Panc1 (cell line): ENCODE measurements around the gene WDR27. TPM values are rescaled to one million over a fixed set of nuclear protein-coding genes. Genes with fewer than 3 reads are reported as not detected.

ENCODE experiments used
- ATAC-seq: fragments of 200-7000 bp; cut with Tn5 transposase; 2 replicates; pipeline ENCODE4 v1.9.1; 2020; ENCODE audit warnings: mild to moderate bottlenecking, moderate library complexity
- Bru-seq: library from RNA; stranded (reverse); fragments of 400-500 nt; gene quantifications from one replicate; lab custom pipeline; 2021; lab: Mats Ljungman, UMichigan
- BruChase-seq, 2 experiments: library from RNA; stranded (reverse); fragments of 400-500 nt; gene quantifications; one replicate each; lab custom pipeline; 2021; lab: Mats Ljungman, UMichigan
- BruUV-seq: library from RNA; stranded (reverse); fragments of 400-500 nt; replicated peaks from 2 replicates; lab custom pipeline; 2021; lab: Mats Ljungman, UMichigan
- CTCF ChIA-PET: fragments of 300-600 bp; sonication (Branson Sonifier 250); formaldehyde crosslinking; loops from one replicate; lab custom pipeline; 2022; ENCODE audit warnings: antibody characterized with exemption; lab: Charles Lee
- POLR2A ChIA-PET: fragments of 300-600 bp; sonication (Branson Sonifier 250); formaldehyde crosslinking; loops from one replicate; lab custom pipeline; 2022; ENCODE audit warnings: antibody characterized with exemption; lab: Charles Lee
- DNase-seq: peaks from one replicate; pipeline ENCODE4 v3.0.0-alpha.2; 2010; ENCODE audit warnings: low read depth, low spot score
- H3K27ac ChIP-seq: 2 replicates; pipeline ENCODE4 v1.5.1; 2011; ENCODE audit warnings: mild to moderate bottlenecking, low read length, inconsistent platforms
- H3K27me3 ChIP-seq: fragments of 200-500 bp; sonication (Bioruptor generic); 2 replicates; pipeline ENCODE4 v1.6.0; 2014; ENCODE audit warnings: low read length, inconsistent platforms; ENCODE audit not compliant: control insufficient read depth, insufficient read depth
- H3K36me3 ChIP-seq: fragments of 200-500 bp; sonication (Bioruptor generic); 2 replicates; pipeline ENCODE4 v1.5.1; 2014; ENCODE audit warnings: inconsistent platforms, mild to moderate bottlenecking, low read length, moderate library complexity; ENCODE audit not compliant: control insufficient read depth, insufficient read depth
- H3K4me1 ChIP-seq: 2 replicates; pipeline ENCODE4 v1.5.1; 2011; ENCODE audit warnings: inconsistent platforms, mild to moderate bottlenecking, low read length, moderate library complexity; ENCODE audit not compliant: control insufficient read depth, insufficient read depth
- H3K4me3 ChIP-seq, 2 experiments: 2 replicates each; pipeline ENCODE4 v1.5.1; 2011 to 2012; ENCODE audit warnings: low read depth in 2 of 2, low read length in 2 of 2, mild to moderate bottlenecking in 2 of 2, inconsistent platforms in 1 of 2, moderate library complexity in 1 of 2
- H3K9me3 ChIP-seq: fragments of 200-500 bp; sonication (Bioruptor generic); 2 replicates; pipeline ENCODE4 v1.5.1; 2014; ENCODE audit warnings: low read depth, mild to moderate bottlenecking, inconsistent platforms, low read length, moderate library complexity; ENCODE audit not compliant: control insufficient read depth, insufficient read depth
- POLR2AphosphoS5 ChIP-seq: IDR thresholded peaks from 2 replicates; pipeline ENCODE4 v1.6.1; 2012; ENCODE audit warnings: mild to moderate bottlenecking, low read depth, low read length, moderate library complexity
- SIN3A ChIP-seq: IDR thresholded peaks from 2 replicates; pipeline ENCODE4 v1.6.1; 2012; ENCODE audit warnings: low read depth, mild to moderate bottlenecking, low read length, moderate library complexity, borderline replicate concordance; ENCODE audit not compliant: insufficient read depth
- TCF7L2 ChIP-seq: IDR thresholded peaks from 2 replicates; pipeline ENCODE4 v1.6.1; 2011; ENCODE audit warnings: mild to moderate bottlenecking, low read depth, low read length, inconsistent platforms
- in situ Hi-C: cut with HindIII; loops from 2 replicates; pipeline ENCODE4 v1.10.0; 2016; ENCODE audit warnings: low sequenced_read_pairs, low pct_unique_long_range_greater_than_20kb
- intact Hi-C: fragments of 100-400 bp; cut with micrococcal nuclease; formaldehyde crosslinking; loops from one replicate; pipeline ENCODE4 v1.10.0; 2022; ENCODE audit not compliant: unreplicated experiment
- long read RNA-seq: library from polyadenylated mRNA; unstranded; transcript quantifications from one replicate; pipeline ENCODE4 v2.0.0, GENCODE V29; 2021; ENCODE audit not compliant: unreplicated experiment
- polyA plus RNA-seq: library from polyadenylated mRNA; unstranded; fragments of >200 nt; gene quantifications from one replicate; pipeline ENCODE4 v1.2.1, GENCODE V29; 2012; ENCODE audit warnings: missing spikeins; ENCODE audit not compliant: insufficient read length
- total RNA-seq: library from RNA; stranded (reverse); gene quantifications from one replicate; pipeline ENCODE4 v1.2.1, GENCODE V29; 2021; ENCODE audit not compliant: unreplicated experiment
- TF ChIP-seq, protein P1 (sequence below), 2 experiments: IDR thresholded peaks; 2 replicates each; pipeline ENCODE4 v1.6.1; 2011 to 2012; ENCODE audit warnings: low read depth in 2 of 2, control low read depth in 1 of 2, low read length in 1 of 2, mild to moderate bottlenecking in 1 of 2, moderate library complexity in 1 of 2; ENCODE audit not compliant: insufficient read depth in 1 of 2
- TF ChIP-seq, protein P2 (sequence below): fragments of 450-650 bp; IDR thresholded peaks from 2 replicates; pipeline ENCODE4 v1.5.1; 2017; ENCODE audit warnings: mild to moderate bottlenecking

The WDR27 gene
- total RNA-seq, result 56.3 TPM
- polyA plus RNA-seq, result 45.5 TPM
- Bru-seq, nascent RNA, result percentile 82 among the genes with signal in this experiment
- BruChase-seq, experiment 1, labeled RNA remaining after a 2-hour chase, result percentile 96 among the genes with signal in this experiment
- BruChase-seq, experiment 2, labeled RNA remaining after a 6-hour chase, result percentile 94 among the genes with signal in this experiment
- long read RNA-seq, partial matches to known transcripts, result 3 of 45 reads
- long read RNA-seq, other reads (novel, unspliced or antisense), result 42 of 45 reads

DNA sequence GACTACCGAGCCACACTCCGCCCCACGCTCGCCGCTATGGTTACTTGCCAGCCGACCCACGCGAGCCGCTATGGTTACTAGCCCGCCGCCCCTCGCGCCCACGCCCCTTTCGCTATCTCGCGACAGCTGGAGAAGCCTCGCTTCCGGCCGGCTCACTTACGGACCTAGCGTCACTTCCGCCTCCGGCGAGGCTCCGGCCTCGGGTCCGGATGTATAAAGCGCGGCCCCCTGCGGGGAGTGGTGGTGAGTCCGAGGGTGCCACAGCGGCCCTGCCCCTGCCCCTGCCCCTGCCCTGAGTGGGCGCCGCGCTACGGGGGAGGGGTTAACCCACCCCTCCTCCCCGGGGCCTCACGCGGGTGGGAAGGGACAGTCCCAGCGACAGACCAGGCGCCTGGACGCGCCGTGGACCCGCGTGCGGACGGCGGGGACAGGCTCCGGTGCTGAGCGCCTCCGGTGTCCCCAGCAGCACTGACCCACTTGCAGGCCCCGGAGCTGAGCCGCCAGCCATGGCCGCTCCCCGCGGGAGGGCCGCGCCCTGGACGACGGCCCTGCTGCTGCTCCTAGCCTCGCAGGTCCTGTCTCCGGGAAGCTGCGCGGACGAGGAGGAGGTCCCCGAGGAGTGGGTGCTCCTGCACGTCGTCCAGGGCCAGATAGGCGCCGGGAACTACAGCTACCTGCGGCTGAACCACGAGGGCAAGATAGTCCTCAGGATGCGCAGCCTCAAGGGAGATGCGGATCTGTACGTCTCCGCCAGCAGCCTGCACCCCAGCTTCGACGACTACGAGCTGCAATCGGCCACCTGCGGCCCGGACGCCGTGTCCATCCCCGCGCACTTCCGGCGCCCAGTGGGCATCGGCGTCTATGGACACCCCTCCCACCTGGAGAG lies at the start of gene WDR27, which contains the start of gene C6orf120:
TSS of gene WDR27 (minus strand) at position 76 of the 886 bp plus-strand sequence. CDS start 13,024 bp downstream, outside the sequence.
TSS of gene C6orf120 (plus strand) at position 173 of the 886 bp plus-strand sequence. CDS start at position 507, 334 bp downstream.
- Histone ChIP-seq H3K9me3 (no peaks in the 10 kb centered on the region), H3K4me3 (peak within 1 kb of the TSS; percentile 85 to 100), H3K27me3 (no peaks in the 10 kb centered on the region), H3K36me3 (peaks cover 41% of the 10 kb centered on the region), H3K4me1 (peaks cover 32% of the 10 kb centered on the region), H3K27ac (peak within 1 kb of the TSS; percentile 97)
- no TSS peak for BruUV-seq
- intact Hi-C loops (loop anchor here (5.0 kb wide), 1 partner anchor 745 kb away; no protein-coding TSS in a partner anchor), in situ Hi-C loops (no loop called here)
- peak; percentile 97 for ATAC-seq
- DNase-seq, result no peak
- CTCF ChIA-PET, result no interaction called here
- POLR2A ChIA-PET, result interaction anchor here (2.2 kb wide), 1 partner anchor 20 kb away, joined by 5 read pairs; no protein-coding TSS in a partner anchor
- TF ChIP-seq SIN3A (peak; percentile 93; the same call in 1 of the 2 replicates), TCF7L2 (no peak), POLR2AphosphoS5 (peak; percentile 96)
- TF ChIP-seq, protein P1, sequence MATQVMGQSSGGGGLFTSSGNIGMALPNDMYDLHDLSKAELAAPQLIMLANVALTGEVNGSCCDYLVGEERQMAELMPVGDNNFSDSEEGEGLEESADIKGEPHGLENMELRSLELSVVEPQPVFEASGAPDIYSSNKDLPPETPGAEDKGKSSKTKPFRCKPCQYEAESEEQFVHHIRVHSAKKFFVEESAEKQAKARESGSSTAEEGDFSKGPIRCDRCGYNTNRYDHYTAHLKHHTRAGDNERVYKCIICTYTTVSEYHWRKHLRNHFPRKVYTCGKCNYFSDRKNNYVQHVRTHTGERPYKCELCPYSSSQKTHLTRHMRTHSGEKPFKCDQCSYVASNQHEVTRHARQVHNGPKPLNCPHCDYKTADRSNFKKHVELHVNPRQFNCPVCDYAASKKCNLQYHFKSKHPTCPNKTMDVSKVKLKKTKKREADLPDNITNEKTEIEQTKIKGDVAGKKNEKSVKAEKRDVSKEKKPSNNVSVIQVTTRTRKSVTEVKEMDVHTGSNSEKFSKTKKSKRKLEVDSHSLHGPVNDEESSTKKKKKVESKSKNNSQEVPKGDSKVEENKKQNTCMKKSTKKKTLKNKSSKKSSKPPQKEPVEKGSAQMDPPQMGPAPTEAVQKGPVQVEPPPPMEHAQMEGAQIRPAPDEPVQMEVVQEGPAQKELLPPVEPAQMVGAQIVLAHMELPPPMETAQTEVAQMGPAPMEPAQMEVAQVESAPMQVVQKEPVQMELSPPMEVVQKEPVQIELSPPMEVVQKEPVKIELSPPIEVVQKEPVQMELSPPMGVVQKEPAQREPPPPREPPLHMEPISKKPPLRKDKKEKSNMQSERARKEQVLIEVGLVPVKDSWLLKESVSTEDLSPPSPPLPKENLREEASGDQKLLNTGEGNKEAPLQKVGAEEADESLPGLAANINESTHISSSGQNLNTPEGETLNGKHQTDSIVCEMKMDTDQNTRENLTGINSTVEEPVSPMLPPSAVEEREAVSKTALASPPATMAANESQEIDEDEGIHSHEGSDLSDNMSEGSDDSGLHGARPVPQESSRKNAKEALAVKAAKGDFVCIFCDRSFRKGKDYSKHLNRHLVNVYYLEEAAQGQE (IDR thresholded peaks at IDR 0.05; ENCODE audit: insufficient read depth in 1 of 2, low read depth in 2 of 2, low read length in 1 of 2), result no peak; a peak in 1 of 4 replicates
- TF ChIP-seq, protein P2, sequence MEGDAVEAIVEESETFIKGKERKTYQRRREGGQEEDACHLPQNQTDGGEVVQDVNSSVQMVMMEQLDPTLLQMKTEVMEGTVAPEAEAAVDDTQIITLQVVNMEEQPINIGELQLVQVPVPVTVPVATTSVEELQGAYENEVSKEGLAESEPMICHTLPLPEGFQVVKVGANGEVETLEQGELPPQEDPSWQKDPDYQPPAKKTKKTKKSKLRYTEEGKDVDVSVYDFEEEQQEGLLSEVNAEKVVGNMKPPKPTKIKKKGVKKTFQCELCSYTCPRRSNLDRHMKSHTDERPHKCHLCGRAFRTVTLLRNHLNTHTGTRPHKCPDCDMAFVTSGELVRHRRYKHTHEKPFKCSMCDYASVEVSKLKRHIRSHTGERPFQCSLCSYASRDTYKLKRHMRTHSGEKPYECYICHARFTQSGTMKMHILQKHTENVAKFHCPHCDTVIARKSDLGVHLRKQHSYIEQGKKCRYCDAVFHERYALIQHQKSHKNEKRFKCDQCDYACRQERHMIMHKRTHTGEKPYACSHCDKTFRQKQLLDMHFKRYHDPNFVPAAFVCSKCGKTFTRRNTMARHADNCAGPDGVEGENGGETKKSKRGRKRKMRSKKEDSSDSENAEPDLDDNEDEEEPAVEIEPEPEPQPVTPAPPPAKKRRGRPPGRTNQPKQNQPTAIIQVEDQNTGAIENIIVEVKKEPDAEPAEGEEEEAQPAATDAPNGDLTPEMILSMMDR, result no peak

DNA sequence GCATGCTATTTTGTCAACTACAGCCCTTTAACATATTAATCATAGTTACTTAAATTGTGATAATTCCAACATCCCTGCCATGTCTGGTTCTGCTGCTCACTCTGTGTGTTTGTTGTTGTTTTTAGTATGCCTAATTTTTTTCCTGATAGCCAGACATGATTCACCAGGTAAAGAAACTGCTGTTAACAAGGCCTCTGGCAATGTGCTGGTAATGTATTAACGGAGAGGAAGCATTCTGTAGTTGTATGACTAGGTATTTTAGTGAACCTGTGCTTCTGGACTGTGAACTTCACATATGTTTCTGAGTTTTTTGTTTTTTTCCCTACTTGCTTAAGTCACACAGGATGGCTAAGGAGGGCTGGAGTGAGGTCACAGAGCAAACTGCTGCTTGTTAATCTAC lies 44.7 kb upstream of the WDR27 start:
- TF ChIP-seq POLR2AphosphoS5, result no peak
- TF ChIP-seq SIN3A, result no peak
- TF ChIP-seq, protein P2, result no peak
- TF ChIP-seq, protein P1 (IDR thresholded peaks at IDR 0.05; ENCODE audit: insufficient read depth in 1 of 2, low read depth in 2 of 2, low read length in 1 of 2), result no peak
- TF ChIP-seq TCF7L2, result no peak
- no peaks in the 10 kb centered on the region for H3K36me3 ChIP-seq
- ChIA-PET CTCF (no interaction called here), POLR2A (no interaction called here)
- no TSS peak for BruUV-seq
- H3K27ac ChIP-seq, result no peak overlapping the region
- intact Hi-C loops (no loop called here), in situ Hi-C loops (no loop called here)
- no peaks in the 10 kb centered on the region for H3K9me3 ChIP-seq
- ATAC-seq (no peak), DNase-seq (no peak)
- H3K4me3 ChIP-seq, result no peak overlapping the region
- H3K27me3 ChIP-seq, result no peaks in the 10 kb centered on the region
- peaks cover 9% of the 10 kb centered on the region for H3K4me1 ChIP-seq
